ENCODE measurements around the gene KCNJ12.

- TF ChIP-seq CTCF (IDR thresholded peaks at IDR 0.05) (no peak), POLR2A (IDR thresholded peaks at IDR 0.05) (no peak)
Measured at GRCh38 chr17:21375757-21376080, 438 bp upstream of the KCNJ12 start.

Measured in Peyer's patch (tissue), 4 donors.